CD4-positive, alpha-beta memory T cell (primary cell): ENCODE data around the gene KRTAP1-3. TPM values are rescaled to one million over a fixed set of nuclear protein-coding genes. Genes with fewer than 3 reads are reported as not detected.
"Not testable (repeated sequence)": the region's sequence is repeated elsewhere in the genome, so short reads cannot be mapped to it uniquely, and the experiment has no call there.

Experiments used
- CTCF ChIA-PET: fragments of 350-600 bp; sonication (Branson Sonifier 250); formaldehyde crosslinking; loops from one replicate; lab custom pipeline; 2021; ENCODE audit warnings: inconsistent platforms; ENCODE audit not compliant: partially characterized antibody; lab: Charles Lee
- POLR2A ChIA-PET: fragments of 350-600 bp; sonication (Branson Sonifier 250); formaldehyde crosslinking; loops from one replicate; lab custom pipeline; 2021; ENCODE audit not compliant: partially characterized antibody; lab: Charles Lee
- DNase-seq, 5 donors: peaks; one replicate each; pipeline versions ENCODE4 v3.0.0 to v3.0.0-alpha.2; 2020 to 2022; ENCODE audit warnings: mixed read lengths in 1 of 5
- H3K27ac ChIP-seq: one replicate; pipeline ENCODE4 v1.7.0; 2013; ENCODE audit warnings: low read depth, low read length
- H3K27me3 ChIP-seq: 2 replicates; pipeline ENCODE4 v1.7.0; 2013; ENCODE audit warnings: mild to moderate bottlenecking, low read length, moderate library complexity; ENCODE audit not compliant: insufficient read depth
- H3K36me3 ChIP-seq: 2 replicates; pipeline ENCODE4 v1.7.0; 2013; ENCODE audit warnings: mild to moderate bottlenecking, low read length, moderate library complexity; ENCODE audit not compliant: insufficient read depth
- H3K4me1 ChIP-seq: 2 replicates; pipeline ENCODE4 v1.7.0; 2013; ENCODE audit warnings: mild to moderate bottlenecking, low read length, moderate library complexity; ENCODE audit not compliant: insufficient read depth
- H3K4me3 ChIP-seq, 2 donors: one replicate each; pipeline ENCODE4 v1.7.0; 2013; ENCODE audit warnings: low read length in 2 of 2, mild to moderate bottlenecking in 1 of 2
- H3K9me3 ChIP-seq, 2 donors: one replicate each; pipeline ENCODE4 v1.7.0; 2013; ENCODE audit warnings: low read length in 2 of 2, control low read depth in 1 of 2; ENCODE audit not compliant: control insufficient read depth in 1 of 2
- H3K27ac Mint-ChIP-seq, 7 donors: one replicate each; pipeline ENCODE4 v1.8.0; 2020 to 2021; ENCODE audit warnings: mixed read lengths in 7 of 7, mild to moderate bottlenecking in 6 of 7, inconsistent platforms in 3 of 7, moderate library complexity in 3 of 7
- H3K27me3 Mint-ChIP-seq, 2 donors: one replicate each; pipeline ENCODE4 v1.8.0; 2020 to 2021; ENCODE audit warnings: mixed read lengths in 2 of 2
- H3K36me3 Mint-ChIP-seq, 2 donors: one replicate each; pipeline ENCODE4 v1.8.0; 2020 to 2021; ENCODE audit warnings: mixed read lengths in 2 of 2, inconsistent platforms in 1 of 2, mild to moderate bottlenecking in 1 of 2
- H3K4me1 Mint-ChIP-seq, 4 donors: one replicate each; pipeline ENCODE4 v1.8.0; 2020 to 2021; ENCODE audit warnings: mixed read lengths in 4 of 4, mild to moderate bottlenecking in 1 of 4
- H3K4me3 Mint-ChIP-seq, 8 donors: one replicate each; pipeline ENCODE4 v1.8.0; 2020 to 2021; ENCODE audit warnings: mixed read lengths in 8 of 8, mild to moderate bottlenecking in 7 of 8, moderate library complexity in 6 of 8, inconsistent platforms in 3 of 8
- H3K9me3 Mint-ChIP-seq, 8 donors: one replicate each; pipeline ENCODE4 v1.8.0; 2020 to 2021; ENCODE audit warnings: mixed read lengths in 8 of 8, mild to moderate bottlenecking in 5 of 8, inconsistent platforms in 3 of 8, moderate library complexity in 1 of 8
- intact Hi-C: fragments of 100-400 bp; cut with micrococcal nuclease; formaldehyde crosslinking; loops from one replicate; pipeline ENCODE4 v1.15.1; 2023
- polyA plus RNA-seq, 2 donors: library from polyadenylated mRNA; unstranded; fragments of 300-500 nt; fragmentation: Illumina TruSeq; gene quantifications; one replicate each; pipeline ENCODE4 v1.2.3, GENCODE V29; 2021
- total RNA-seq, 2 experiments: library from RNA; stranded (reverse); gene quantifications; one replicate each; pipeline ENCODE4 v1.2.3, GENCODE V29; 2021

Gene KRTAP1-3
- total and polyA plus RNA-seq, 4 experiments from 2014 or later: not detected

- POLR2A ChIA-PET: no interaction called here
- H3K4me3 ChIP-seq: no peak within 1 kb of the TSS
- H3K9me3 ChIP-seq: no peaks in the 10 kb centered on the region
- no peak within 1 kb of the TSS for H3K4me3 Mint-ChIP-seq
- H3K36me3 ChIP-seq: no peaks in the 10 kb centered on the region
- CTCF ChIA-PET: no interaction called here
- H3K36me3 Mint-ChIP-seq: peaks cover 0 to 3% of the 10 kb centered on the region in 2 donors
- H3K9me3 Mint-ChIP-seq: peaks cover 0 to 7% (median 0%) of the 10 kb centered on the region in 8 donors
- H3K27ac Mint-ChIP-seq: no peak within 1 kb of the TSS
- intact Hi-C loops: no loop called here
- peaks cover 0 to 3% (median 0%) of the 10 kb centered on the region in 4 donors for H3K4me1 Mint-ChIP-seq
- H3K27me3 Mint-ChIP-seq: peaks cover 24 to 40% of the 10 kb centered on the region in 2 donors
- no peaks in the 10 kb centered on the region for H3K4me1 ChIP-seq
- no peak within 1 kb of the TSS for H3K27ac ChIP-seq
- DNase-seq: no peak
- no peaks in the 10 kb centered on the region for H3K27me3 ChIP-seq
Measured at GRCh38 chr17:41060052-41060604, 25.5 kb upstream of the KRTAP1-3 start, which contains the start of gene KRTAP2-3. TSS of gene KRTAP2-3 (minus strand) at chr17:41060114. CDS start at chr17:41060050, 64 bp downstream.

DNA sequence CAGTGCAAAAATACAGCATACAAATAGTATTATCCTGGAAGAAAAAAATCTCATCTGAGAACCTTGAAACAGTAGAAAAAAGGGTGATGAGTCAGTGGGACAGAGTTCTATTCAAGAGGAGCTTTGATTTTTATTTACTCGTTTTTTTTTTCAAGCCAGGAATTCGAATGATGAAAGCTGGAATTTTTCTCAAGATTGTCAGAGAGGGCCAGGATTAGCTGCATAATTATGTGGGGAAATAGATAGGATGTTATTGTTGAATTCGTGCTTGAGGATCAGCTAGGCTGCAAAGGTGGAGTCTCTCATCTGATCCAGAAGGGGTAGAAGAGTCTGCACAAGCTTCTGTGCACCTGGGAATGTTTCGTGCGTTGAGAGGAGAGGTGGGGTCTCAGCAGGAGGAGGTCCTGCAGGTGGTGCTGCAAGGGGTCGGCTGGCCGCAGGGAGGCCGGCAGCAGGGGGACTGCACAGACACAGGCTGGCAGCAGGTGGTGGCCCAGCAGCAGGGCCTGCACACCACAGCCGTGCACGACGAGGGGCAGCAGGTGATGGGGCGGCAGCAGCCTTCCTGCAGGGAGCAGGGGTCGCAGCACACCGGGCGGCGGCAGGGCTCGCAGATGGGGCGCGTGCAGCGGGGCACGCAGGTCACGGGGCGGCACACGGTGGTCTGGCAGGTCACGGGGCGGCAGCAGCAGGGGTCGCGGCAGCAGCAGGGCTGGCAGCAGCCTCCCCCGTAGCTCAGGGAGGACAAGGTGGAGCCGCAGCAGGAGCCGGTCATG, 24.8 kb upstream of the KRTAP1-3 start:
- peaks cover 24 to 40% of the 10 kb centered on the region in 2 donors for H3K27me3 Mint-ChIP-seq
- DNase-seq, H3K4me1 Mint-ChIP-seq, H3K4me3 Mint-ChIP-seq, H3K4me3 ChIP-seq, H3K36me3 ChIP-seq, H3K27ac Mint-ChIP-seq, H3K36me3 Mint-ChIP-seq, H3K9me3 Mint-ChIP-seq, H3K9me3 ChIP-seq, H3K27ac ChIP-seq, H3K27me3 ChIP-seq, H3K4me1 ChIP-seq, intact Hi-C loops: not testable (repeated sequence)
- CTCF ChIA-PET: interaction anchor here (0.8 kb wide), 1 partner anchor 742 kb away, joined by 3 read pairs; no protein-coding TSS in a partner anchor
- POLR2A ChIA-PET: interaction anchor here (1.2 kb wide), 1 partner anchor 35 kb away, joined by 3 read pairs; no protein-coding TSS in a partner anchor

DNA sequence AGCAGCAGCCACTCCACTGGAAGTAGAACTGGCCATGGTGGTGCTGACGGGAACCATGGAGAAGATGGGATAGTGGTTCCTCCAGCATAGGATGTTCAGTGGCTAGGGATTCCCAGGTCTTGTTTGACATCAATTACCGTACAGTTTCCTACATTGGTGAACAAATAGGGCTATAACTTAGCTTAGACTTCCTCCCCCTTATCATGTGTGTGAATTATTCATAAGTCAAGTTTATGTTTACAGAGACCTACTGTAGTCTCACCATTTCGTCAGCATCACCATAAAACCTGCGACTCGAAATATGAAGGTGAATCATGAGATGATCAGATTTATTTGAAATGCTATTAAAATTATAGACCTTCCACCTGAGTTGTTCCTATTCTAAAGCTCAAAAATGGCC, 24.1 kb upstream of the KRTAP1-3 start:
- Histone ChIP-seq H3K27me3 (no peaks in the 10 kb centered on the region), H3K36me3 (no peaks in the 10 kb centered on the region), H3K27ac (no peak overlapping the region), H3K4me3 (no peak overlapping the region), H3K4me1 (no peaks in the 10 kb centered on the region), H3K9me3 (no peaks in the 10 kb centered on the region)
- Mint-ChIP-seq H3K27me3 (peaks cover 25 to 44% of the 10 kb centered on the region in 2 donors), H3K27ac (no peak overlapping the region), H3K9me3 (peaks cover 0 to 7% (median 0%) of the 10 kb centered on the region in 8 donors), H3K36me3 (peaks cover 0 to 3% of the 10 kb centered on the region in 2 donors), H3K4me3 (no peak overlapping the region), H3K4me1 (peaks cover 0 to 3% (median 0%) of the 10 kb centered on the region in 4 donors)
- DNase-seq: no peak
- intact Hi-C loops: no loop called here
- ChIA-PET CTCF (interaction anchor here (0.8 kb wide), 1 partner anchor 743 kb away, joined by 3 read pairs; no protein-coding TSS in a partner anchor), POLR2A (interaction anchor here (1.2 kb wide), 1 partner anchor 36 kb away, joined by 3 read pairs; no protein-coding TSS in a partner anchor)

GRCh38 chr17:41057547-41057946, 22.9 kb upstream of the KRTAP1-3 start:
- intact Hi-C loops: no loop called here

DNA sequence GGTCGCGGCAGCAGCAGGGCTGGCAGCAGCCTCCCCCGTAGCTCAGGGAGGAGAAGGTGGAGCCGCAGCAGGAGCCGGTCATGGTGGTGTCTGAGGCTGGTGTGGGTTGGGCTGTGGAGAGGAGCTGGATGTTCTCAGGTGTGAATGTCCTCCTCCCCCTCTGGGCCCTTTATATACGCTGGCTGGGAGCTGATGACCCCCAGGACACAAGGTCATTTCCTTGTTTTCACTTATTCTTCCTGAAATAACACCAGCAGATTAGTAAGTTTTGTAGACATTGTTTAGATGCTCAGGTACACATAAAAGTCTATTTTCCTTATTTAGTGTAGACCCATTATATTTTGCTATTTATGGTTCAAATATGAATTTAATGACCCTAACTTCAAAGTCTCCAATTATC, 20.5 kb upstream of the KRTAP1-3 start, which contains the start of gene KRTAP2-2:
Gene KRTAP2-2, minus strand, starts transcription at position 101 of the 400 bp plus-strand sequence. Its CDS starts 19 bp downstream, at position 82.
- DNase-seq, H3K27me3 ChIP-seq, POLR2A ChIA-PET, CTCF ChIA-PET, H3K4me3 Mint-ChIP-seq, H3K9me3 ChIP-seq, H3K27ac ChIP-seq, H3K27ac Mint-ChIP-seq, H3K4me1 ChIP-seq, intact Hi-C loops, H3K9me3 Mint-ChIP-seq, H3K4me1 Mint-ChIP-seq, H3K36me3 Mint-ChIP-seq, H3K4me3 ChIP-seq, H3K36me3 ChIP-seq: not testable (repeated sequence)
- H3K27me3 Mint-ChIP-seq: peaks cover 16 to 36% of the 10 kb centered on the region in 2 donors

More at GRCh38 chr17:41057547-41057946, 22.9 kb upstream of the KRTAP1-3 start:
- peaks cover 0 to 5% (median 2%) of the 10 kb centered on the region in 4 donors for H3K4me1 Mint-ChIP-seq
- H3K36me3 ChIP-seq: no peaks in the 10 kb centered on the region
- H3K4me3 Mint-ChIP-seq: no peak overlapping the region
- H3K27ac ChIP-seq: no peak overlapping the region
- no peaks in the 10 kb centered on the region for H3K9me3 ChIP-seq
- no peak overlapping the region for H3K4me3 ChIP-seq
- ChIA-PET POLR2A (no interaction called here), CTCF (no interaction called here)
- H3K27me3 ChIP-seq: no peaks in the 10 kb centered on the region
- no peak for DNase-seq
- H3K9me3 Mint-ChIP-seq: peaks cover 0 to 7% (median 1%) of the 10 kb centered on the region in 8 donors
- H3K27me3 Mint-ChIP-seq: peaks cover 23 to 46% of the 10 kb centered on the region in 2 donors
- no peaks in the 10 kb centered on the region for H3K4me1 ChIP-seq
- peaks cover 0 to 3% of the 10 kb centered on the region in 2 donors for H3K36me3 Mint-ChIP-seq
- no peak overlapping the region for H3K27ac Mint-ChIP-seq

DNA sequence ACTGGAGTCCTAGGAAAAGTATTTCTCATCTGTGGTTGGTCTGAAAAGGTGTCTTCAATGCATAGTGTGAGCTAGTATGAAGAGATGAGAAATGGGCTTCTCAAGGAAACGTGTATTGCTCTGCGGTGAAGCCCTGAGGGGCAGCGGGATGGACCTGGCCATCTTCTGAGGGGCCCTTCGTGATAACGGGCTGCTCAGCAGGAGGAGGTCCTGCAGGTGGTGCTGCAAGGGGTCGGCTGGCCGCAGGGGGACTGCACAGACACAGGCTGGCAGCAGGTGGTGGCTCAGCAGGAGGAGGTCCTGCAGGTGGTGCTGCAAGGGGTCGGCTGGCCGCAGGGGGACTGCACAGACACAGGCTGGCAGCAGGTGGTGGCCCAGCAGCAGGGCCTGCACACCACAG, 19.9 kb upstream of the KRTAP1-3 start:
- DNase-seq, H3K27ac ChIP-seq, intact Hi-C loops, H3K9me3 ChIP-seq, H3K27ac Mint-ChIP-seq, H3K4me1 Mint-ChIP-seq, H3K4me3 Mint-ChIP-seq, POLR2A ChIA-PET, H3K4me1 ChIP-seq, H3K9me3 Mint-ChIP-seq, H3K4me3 ChIP-seq, H3K27me3 ChIP-seq, H3K36me3 ChIP-seq, H3K36me3 Mint-ChIP-seq, CTCF ChIA-PET: not testable (repeated sequence)
- H3K27me3 Mint-ChIP-seq: peaks cover 15 to 37% of the 10 kb centered on the region in 2 donors

DNA sequence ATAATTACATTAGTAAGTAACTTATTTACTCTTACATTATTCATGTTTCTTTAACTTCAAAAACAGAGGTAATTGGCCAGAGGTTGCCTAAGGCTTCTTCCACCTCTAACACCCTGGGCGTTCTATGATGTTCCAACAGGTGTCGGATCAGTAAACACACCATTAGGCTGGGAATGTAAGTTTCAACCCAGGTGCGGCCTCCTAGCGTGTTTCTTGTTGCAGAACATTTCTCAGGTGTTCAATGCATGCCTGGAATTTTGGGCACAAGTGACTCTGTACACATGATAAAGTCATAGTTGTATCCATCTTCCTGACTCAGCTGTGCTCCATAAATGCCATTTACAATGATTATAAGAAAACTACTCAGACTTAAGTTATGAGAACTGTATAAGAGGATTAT, 19.4 kb upstream of the KRTAP1-3 start:
- Histone ChIP-seq H3K4me3 (no peak overlapping the region), H3K9me3 (no peaks in the 10 kb centered on the region), H3K27ac (no peak overlapping the region), H3K36me3 (no peaks in the 10 kb centered on the region), H3K4me1 (no peaks in the 10 kb centered on the region), H3K27me3 (no peaks in the 10 kb centered on the region)
- Mint-ChIP-seq H3K27ac (no peak overlapping the region), H3K27me3 (peaks cover 12 to 35% of the 10 kb centered on the region in 2 donors), H3K4me1 (peaks cover 0 to 5% (median 1%) of the 10 kb centered on the region in 4 donors), H3K4me3 (no peak overlapping the region), H3K36me3 (peaks cover 0 to 3% of the 10 kb centered on the region in 2 donors), H3K9me3 (peaks cover 0 to 7% (median 1%) of the 10 kb centered on the region in 8 donors)
- POLR2A ChIA-PET: no interaction called here
- intact Hi-C loops: no loop called here
- no peak for DNase-seq
- CTCF ChIA-PET: no interaction called here
